Parathyroid adenoma (tissue), 2 donors: ENCODE measurements around the gene DUSP7.

Experiments
- H2AFZ ChIP-seq: fragments of 300-600 bp; sonication (generic); one replicate; pipeline ENCODE4 v1.7.0; 2017; ENCODE audit warnings: antibody characterized with exemption, mild to moderate bottlenecking
- H3K27ac ChIP-seq: fragments of 300-600 bp; sonication (generic); one replicate; pipeline ENCODE4 v1.7.0; 2017
- H3K27me3 ChIP-seq: fragments of 300-600 bp; sonication (generic); one replicate; pipeline ENCODE4 v1.7.0; 2017; ENCODE audit warnings: low read length; ENCODE audit not compliant: control insufficient read depth, insufficient read depth
- H3K36me3 ChIP-seq: fragments of 300-600 bp; sonication (generic); one replicate; pipeline ENCODE4 v1.7.0; 2017; ENCODE audit warnings: low read length; ENCODE audit not compliant: control insufficient read depth, insufficient read depth
- H3K4me1 ChIP-seq: fragments of 300-600 bp; sonication (generic); one replicate; pipeline ENCODE4 v1.7.0; 2017; ENCODE audit warnings: control low read depth
- H3K4me2 ChIP-seq: fragments of 300-600 bp; sonication (generic); one replicate; pipeline ENCODE4 v1.7.0; 2017; ENCODE audit warnings: low read length
- H3K4me3 ChIP-seq: fragments of 300-600 bp; sonication (generic); one replicate; pipeline ENCODE4 v1.7.0; 2017; ENCODE audit warnings: low read depth, low read length
- H3K79me2 ChIP-seq: fragments of 300-600 bp; sonication (generic); one replicate; pipeline ENCODE4 v1.7.0; 2017; ENCODE audit warnings: control low read depth
- H3K9ac ChIP-seq: fragments of 300-600 bp; sonication (generic); one replicate; pipeline ENCODE4 v1.7.0; 2017; ENCODE audit warnings: mild to moderate bottlenecking
- H3K9me3 ChIP-seq: fragments of 300-600 bp; sonication (generic); one replicate; pipeline ENCODE4 v1.7.0; 2017; ENCODE audit warnings: low read length; ENCODE audit not compliant: control insufficient read depth
- CTCF ChIP-seq: fragments of 300-600 bp; sonication (generic); IDR thresholded peaks from one replicate; pipeline ENCODE4 v1.7.0; 2017; ENCODE audit warnings: antibody characterized with exemption, mild to moderate bottlenecking
- donor health status: primary hyperparathyroidism.

The DUSP7 gene

GRCh38 chr3:52020796-52021195 lies 35.6 kb downstream of the DUSP7 start:
- H3K27ac ChIP-seq: no peak overlapping the region
- no peak overlapping the region for H3K4me2 ChIP-seq
- TF ChIP-seq CTCF: no peak
- H2AFZ ChIP-seq: no peak overlapping the region
- H3K27me3 ChIP-seq: no peaks in the 10 kb centered on the region
- no peaks in the 10 kb centered on the region for H3K79me2 ChIP-seq
- no peak overlapping the region for H3K9ac ChIP-seq
- H3K4me3 ChIP-seq: no peak overlapping the region
- no peaks in the 10 kb centered on the region for H3K36me3 ChIP-seq
- H3K4me1 ChIP-seq: no peaks in the 10 kb centered on the region
- no peaks in the 10 kb centered on the region for H3K9me3 ChIP-seq

- H2AFZ ChIP-seq: no peak overlapping the region
- no peaks in the 10 kb centered on the region for H3K27me3 ChIP-seq
- no peaks in the 10 kb centered on the region for H3K4me1 ChIP-seq
- no peaks in the 10 kb centered on the region for H3K36me3 ChIP-seq
- no peak overlapping the region for H3K4me3 ChIP-seq
- no peaks in the 10 kb centered on the region for H3K79me2 ChIP-seq
- no peaks in the 10 kb centered on the region for H3K9me3 ChIP-seq
- no peak for TF ChIP-seq CTCF
- no peak overlapping the region for H3K9ac ChIP-seq
- H3K4me2 ChIP-seq: no peak overlapping the region
- no peak overlapping the region for H3K27ac ChIP-seq
These were observed 36.9 kb downstream of the DUSP7 start for GRCh38 chr3:52019352-52020080.

- no peak overlapping the region for H3K4me2 ChIP-seq
- no peaks in the 10 kb centered on the region for H3K9me3 ChIP-seq
- H3K4me3 ChIP-seq: no peak overlapping the region
- H3K36me3 ChIP-seq: no peaks in the 10 kb centered on the region
- no peak overlapping the region for H3K9ac ChIP-seq
- H3K27me3 ChIP-seq: no peaks in the 10 kb centered on the region
- H2AFZ ChIP-seq: no peak overlapping the region
- no peaks in the 10 kb centered on the region for H3K79me2 ChIP-seq
- H3K4me1 ChIP-seq: no peaks in the 10 kb centered on the region
- no peak overlapping the region for H3K27ac ChIP-seq
- no peak for TF ChIP-seq CTCF
These were observed 37.9 kb downstream of the DUSP7 start for GRCh38 chr3:52018319-52019000.

- Histone ChIP-seq H3K36me3 (no peaks in the 10 kb centered on the region), H3K4me2 (no peak overlapping the region), H3K79me2 (no peaks in the 10 kb centered on the region), H3K9me3 (no peaks in the 10 kb centered on the region), H3K27me3 (no peaks in the 10 kb centered on the region), H3K4me1 (no peaks in the 10 kb centered on the region), H3K4me3 (no peak overlapping the region), H3K27ac (no peak overlapping the region), H3K9ac (no peak overlapping the region), H2AFZ (no peak overlapping the region)
- TF ChIP-seq CTCF: no peak
These were observed 38.8 kb downstream of the DUSP7 start for GRCh38 chr3:52017586-52017985.
